SK-N-DZ (cell line): Measurements from ENCODE around the gene ROR2.
"Not testable (repeated sequence)": the region's sequence is repeated elsewhere in the genome, so short reads cannot be mapped to it uniquely, and the experiment has no call there.

Source experiments
- DNase-seq: peaks from one replicate; pipeline ENCODE4 v3.0.0-alpha.2; 2015; ENCODE audit warnings: low spot score
- small RNA-seq, 2 experiments: library from RNA; depleted of rRNA; stranded (forward); fragments of <200 nt; gene quantifications; one replicate each; pipeline ENCODE3, GENCODE V24; 2014

The ROR2 gene

GRCh38 chr9:91522481-91522880 lies 427.5 kb downstream of the ROR2 start:
- no peak for DNase-seq

- DNase-seq, result no peak
These were observed 430.3 kb downstream of the ROR2 start for GRCh38 chr9:91519520-91520277.

- DNase-seq, result no peak
These were observed 431.6 kb downstream of the ROR2 start for GRCh38 chr9:91518462-91518861.

- DNase-seq, result no peak
These were observed 432.2 kb downstream of the ROR2 start for GRCh38 chr9:91517801-91518200.

GRCh38 chr9:91517332-91517731 lies 432.7 kb downstream of the ROR2 start:
- not testable (repeated sequence) for DNase-seq

- no peak for DNase-seq
These were observed 433.3 kb downstream of the ROR2 start for GRCh38 chr9:91516777-91517176.

- no peak for DNase-seq
These were observed 433.9 kb downstream of the ROR2 start for GRCh38 chr9:91516081-91516480.

GRCh38 chr9:91515074-91515687 lies 434.8 kb downstream of the ROR2 start:
- no peak for DNase-seq

Small RNAs within 50 kb of the gene (small RNA-seq; reads per million reads assigned to genes)
- gene MIR3910-1, result 0 reads per million in 2 experiments
